IMR-90 (cell line): ENCODE measurements around the gene PLEKHB1. TPM values are rescaled to one million over a fixed set of nuclear protein-coding genes. Genes with fewer than 3 reads are reported as not detected.

ENCODE experiments used
- ATAC-seq: fragments of 200-7000 bp; cut with Tn5 transposase; 2 replicates; pipeline ENCODE4 v1.9.1; 2020; ENCODE audit warnings: low read depth, mild to moderate bottlenecking, moderate library complexity
- BruUV-seq: library from RNA; stranded (reverse); fragments of 400-500 nt; replicated peaks from 2 replicates; lab custom pipeline; 2021; lab: Mats Ljungman, UMichigan
- CTCF ChIA-PET: fragments of 300-600 bp; formaldehyde crosslinking; extraction: SDS; loops from one replicate; lab custom pipeline; 2021; ENCODE audit warnings: antibody characterized with exemption; lab: Yijun Ruan, JAX
- POLR2A ChIA-PET: fragments of 300-600 bp; sonication (Branson Sonifier 250); formaldehyde crosslinking; loops from one replicate; lab custom pipeline; 2022; ENCODE audit warnings: antibody characterized with exemption; ENCODE audit not compliant: unreplicated experiment; lab: Charles Lee
- DNase-seq: peaks from one replicate; pipeline ENCODE4 v3.0.0; 2013
- H2AFZ ChIP-seq: replicated peaks from 2 replicates; pipeline ENCODE3; 2013; ENCODE audit warnings: low read length, mild to moderate bottlenecking; ENCODE audit not compliant: poor library complexity
- H2AK5ac ChIP-seq: 2 replicates; pipeline ENCODE4 v1.6.1; 2013; ENCODE audit warnings: low read depth, low read length, inconsistent platforms
- H2AK9ac ChIP-seq: replicated peaks from 2 replicates; pipeline ENCODE3; 2013; ENCODE audit warnings: mild to moderate bottlenecking, low read depth, low read length, moderate library complexity; ENCODE audit not compliant: poor library complexity
- H2BK120ac ChIP-seq: 2 replicates; pipeline ENCODE4 v1.6.1; 2013; ENCODE audit warnings: low read depth, low read length, inconsistent platforms
- H2BK15ac ChIP-seq: 3 replicates; pipeline ENCODE4 v1.6.1; 2013; ENCODE audit warnings: low read depth, low read length, inconsistent platforms
- H2BK20ac ChIP-seq: 2 replicates; pipeline ENCODE4 v1.6.1; 2013; ENCODE audit warnings: low read depth, mild to moderate bottlenecking, inconsistent platforms, low read length, moderate library complexity
- H2BK5ac ChIP-seq: 2 replicates; pipeline ENCODE4 v1.6.1; 2013; ENCODE audit warnings: mild to moderate bottlenecking, low read depth, low read length, inconsistent platforms; ENCODE audit not compliant: poor library complexity, severe bottlenecking
- H3K14ac ChIP-seq: replicated peaks from 2 replicates; pipeline ENCODE4 v1.6.1; 2013; ENCODE audit warnings: low read depth, low read length, inconsistent platforms
- H3K18ac ChIP-seq: 2 replicates; pipeline ENCODE4 v1.6.1; 2013; ENCODE audit warnings: low read depth, low read length, control low read depth
- H3K23ac ChIP-seq: 2 replicates; pipeline ENCODE4 v1.6.1; 2013; ENCODE audit warnings: low read depth, low read length, inconsistent platforms
- H3K27ac ChIP-seq: 2 replicates; pipeline ENCODE4 v1.5.1; 2013; ENCODE audit warnings: mild to moderate bottlenecking, control low read depth, low read length; ENCODE audit not compliant: insufficient read depth
- H3K27me3 ChIP-seq: 2 replicates; pipeline ENCODE4 v1.6.1; 2013; ENCODE audit warnings: low read length; ENCODE audit not compliant: control insufficient read depth, insufficient read depth
- H3K36me3 ChIP-seq: 2 replicates; pipeline ENCODE4 v1.6.1; 2013; ENCODE audit warnings: low read length, mixed read lengths; ENCODE audit not compliant: control insufficient read depth, insufficient read depth
- H3K4ac ChIP-seq: 2 replicates; pipeline ENCODE4 v1.6.1; 2013; ENCODE audit warnings: low read depth, low read length, inconsistent platforms
- H3K4me1 ChIP-seq: 2 replicates; pipeline ENCODE4 v1.6.1; 2013; ENCODE audit warnings: low read length, mixed read lengths; ENCODE audit not compliant: control insufficient read depth, insufficient read depth
- H3K4me2 ChIP-seq: 2 replicates; pipeline ENCODE4 v1.6.1; 2013; ENCODE audit warnings: low read depth, mild to moderate bottlenecking, control low read depth, low read length, moderate library complexity
- H3K4me3 ChIP-seq: 2 replicates; pipeline ENCODE4 v1.5.1; 2013; ENCODE audit warnings: low read depth, mild to moderate bottlenecking, control low read depth, low read length, moderate library complexity; ENCODE audit not compliant: insufficient read depth
- H3K56ac ChIP-seq: 2 replicates; pipeline ENCODE4 v1.6.1; 2013; ENCODE audit warnings: low read length, inconsistent platforms; ENCODE audit not compliant: insufficient read depth; ENCODE audit errors: extremely low read depth
- H3K79me1 ChIP-seq, 2 experiments: 2 replicates each; pipeline ENCODE4 v1.6.1; 2013; ENCODE audit warnings: low read length in 2 of 2, inconsistent platforms in 1 of 2, low read depth in 1 of 2
- H3K9ac ChIP-seq: 2 replicates; pipeline ENCODE4 v1.6.1; 2013; ENCODE audit warnings: low read depth, low read length, control low read depth
- H3K9me1 ChIP-seq: 2 replicates; pipeline ENCODE4 v1.6.1; 2013; ENCODE audit warnings: low read length, inconsistent platforms; ENCODE audit not compliant: insufficient read depth
- H3K9me3 ChIP-seq: 2 replicates; pipeline ENCODE4 v1.6.1; 2013; ENCODE audit warnings: low read length; ENCODE audit not compliant: control insufficient read depth, insufficient read depth
- H4K20me1 ChIP-seq: 2 replicates; pipeline ENCODE4 v1.6.1; 2013; ENCODE audit warnings: low read length, inconsistent platforms; ENCODE audit not compliant: insufficient read depth
- H4K5ac ChIP-seq: 2 replicates; pipeline ENCODE4 v1.6.1; 2013; ENCODE audit warnings: mild to moderate bottlenecking, low read depth, low read length, control low read depth
- H4K8ac ChIP-seq, 2 experiments: 2 replicates each; pipeline ENCODE4 v1.6.1; 2013; ENCODE audit warnings: low read depth in 2 of 2, low read length in 2 of 2, control low read depth in 1 of 2, inconsistent platforms in 1 of 2
- H4K91ac ChIP-seq: 2 replicates; pipeline ENCODE4 v1.6.1; 2013; ENCODE audit warnings: low read depth, low read length, inconsistent platforms; ENCODE audit not compliant: insufficient read depth
- MAZ ChIP-seq: IDR thresholded peaks from 2 replicates; pipeline ENCODE4 v1.6.1; 2012; ENCODE audit warnings: low read depth, mild to moderate bottlenecking, low read length, improper control_type of control experiment, moderate library complexity, borderline replicate concordance
- RAD21 ChIP-seq: IDR thresholded peaks from 2 replicates; pipeline ENCODE4 v1.6.1; 2012; ENCODE audit warnings: low read length, improper control_type of control experiment
- RCOR1 ChIP-seq: IDR thresholded peaks from 2 replicates; pipeline ENCODE4 v1.6.1; 2012; ENCODE audit warnings: mild to moderate bottlenecking, low read length, improper control_type of control experiment; ENCODE audit not compliant: insufficient replicate concordance
- WGBS, 2 experiments: methylation state at CpG; one replicate each; pipeline versions ENCODE4 v1.1.5 to v1.1.7; 2013; ENCODE audit warnings: missing lambda C conversion rate in 2 of 2; ENCODE audit not compliant: insufficient read length in 1 of 2; ENCODE audit errors: extremely low coverage in 2 of 2; 5-methylcytosine and 5-hydroxymethylcytosine counted together
- dilution Hi-C: fragments of 300-500 bp; cut with HindIII; formaldehyde crosslinking; loops from one replicate; pipeline ENCODE4 v1.14.3; 2018; ENCODE audit warnings: low sequenced_read_pairs; ENCODE audit not compliant: unreplicated experiment
- in situ Hi-C: fragments of 300-500 bp; cut with MboI; formaldehyde crosslinking; loops from 3 replicates; pipeline ENCODE4 v1.14.3; 2019; ENCODE audit warnings: low sequenced_read_pairs, inconsistent platforms, mixed read lengths
- intact Hi-C: fragments of 100-400 bp; cut with micrococcal nuclease; formaldehyde crosslinking; loops from 2 replicates; pipeline ENCODE4 v1.10.0; 2022
- polyA plus RNA-seq, 3 experiments: library from polyadenylated mRNA; depleted of rRNA; stranded (reverse); fragments of >200 nt; gene quantifications; 2 replicates each; pipeline ENCODE4 v1.2.3, GENCODE V29; 2012; ENCODE audit warnings: low replicate concordance in 1 of 3
- total RNA-seq: library from RNA; depleted of rRNA; stranded (reverse); fragments of >200 nt; gene quantifications from 2 replicates; pipeline ENCODE4 v1.2.3, GENCODE V29; 2012

Gene PLEKHB1
- total and polyA plus RNA-seq, 2 of the 4 experiments (the other 2 are of a cell fraction) = 0.36 to 0.86 TPM

DNA sequence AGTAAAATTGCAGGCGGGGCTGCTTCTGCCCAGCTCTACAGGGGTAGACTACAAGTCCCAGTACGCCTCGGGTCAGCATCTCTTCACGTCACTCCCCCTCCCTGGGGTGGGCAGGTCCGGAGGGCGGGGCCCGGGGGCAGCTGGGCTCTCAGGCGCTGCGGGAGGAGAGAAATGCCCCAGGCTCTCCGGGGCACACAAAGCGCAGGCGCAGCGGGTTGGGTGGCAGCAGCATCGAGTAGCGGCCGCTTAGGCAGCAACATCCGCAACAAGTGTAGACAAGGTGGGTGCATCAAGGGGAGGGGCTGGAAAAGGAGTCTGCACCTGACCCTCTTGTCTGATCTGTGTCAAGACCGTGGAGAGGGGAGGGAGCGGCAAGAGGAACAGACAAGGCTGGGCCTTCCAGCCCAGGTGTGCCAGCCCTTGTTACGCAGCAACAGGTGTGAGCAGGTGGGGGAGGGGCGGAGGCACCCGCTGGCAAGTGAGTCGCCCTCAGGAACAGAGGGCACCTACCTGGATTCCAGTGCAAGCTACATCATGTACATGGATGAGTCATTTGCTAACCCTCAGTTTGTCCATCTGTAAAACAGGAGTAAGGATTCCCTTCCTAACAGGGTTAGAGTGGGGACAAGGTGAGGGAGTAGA is 1.2 kb downstream of the PLEKHB1 start:
- Histone ChIP-seq H3K23ac (no peak overlapping the region), H3K9me1 (no peaks in the 10 kb centered on the region; the same call in 1 of the 2 replicates), H3K4ac (no peak overlapping the region), H3K27me3 (peaks cover 28% of the 10 kb centered on the region), H3K4me1 (peaks cover 2% of the 10 kb centered on the region; the same call in 1 of the 2 replicates), H2AK5ac (no peak overlapping the region), H3K9me3 (no peaks in the 10 kb centered on the region), H3K56ac (no peak overlapping the region), H3K14ac (no peak overlapping the region), H3K36me3 (no peaks in the 10 kb centered on the region), H4K8ac (peak overlapping the region in 1 of 2 experiments; percentile 65; a peak in 1 of 4 replicates), H4K5ac (0 out of 2 replicates have a peak overlapping the region, but pooled peaks have one; percentile 1), H4K20me1 (no peaks in the 10 kb centered on the region), H2AK9ac (peak overlapping the region; percentile 7), H2BK5ac (no peak overlapping the region), H4K91ac (no peak overlapping the region), H3K79me1 (no peaks in the 10 kb centered on the region), H3K4me2 (peak overlapping the region; percentile 76), H2BK120ac (no peak overlapping the region), H3K9ac (no peak overlapping the region), H3K4me3 (peak overlapping the region; percentile 20), H3K27ac (no peak overlapping the region), H2BK20ac (no peak overlapping the region), H2AFZ (peak overlapping the region; percentile 91), H2BK15ac (no peak overlapping the region), H3K18ac (no peak overlapping the region)
- peak; percentile 70 for DNase-seq
- peak; percentile 100 for ATAC-seq
- 14% methylated on average over 9 of the region's 23 CpGs; no CpG with 5 or more reads in 1 of the 2 experiments for WGBS, 2 experiments
- in situ Hi-C loops = no loop called here
- ChIA-PET CTCF (interaction anchor here (1.1 kb wide), 1 partner anchor 22 kb away, joined by 6 read pairs; no protein-coding TSS in a partner anchor), POLR2A (interaction anchor here (0.6 kb wide), 1 partner anchor 297 kb away, joined by 3 read pairs; no protein-coding TSS in a partner anchor)
- dilution Hi-C loops = no loop called here
- no TSS peak for BruUV-seq
- TF ChIP-seq MAZ = peak; percentile 89
- TF ChIP-seq RAD21 = no peak
- no peak for TF ChIP-seq RCOR1
- intact Hi-C loops = no loop called here
